ENCODE data around the gene THBD.
"Not testable (repeated sequence)": the region's sequence is repeated elsewhere in the genome, so short reads cannot be mapped to it uniquely, and the experiment has no call there.

Gene THBD

GRCh38 chr20:23035731-23036130 is 13.7 kb downstream of the THBD start:
- no peak for DNase-seq (ENCODE audit: low read depth in 3 of 3)

GRCh38 chr20:23034721-23035671 is 14.5 kb downstream of the THBD start, which contains the start of gene SSTR4:
SSTR4 (plus strand) TSS chr20:23035312; CDS start chr20:23035484, 172 bp downstream.
- no peak for DNase-seq (ENCODE audit: low read depth in 3 of 3)

GRCh38 chr20:23033918-23034317 is 15.6 kb downstream of the THBD start:
- DNase-seq (ENCODE audit: low read depth in 3 of 3) = no peak

- DNase-seq (ENCODE audit: low read depth in 3 of 3) = no peak
These were observed 16.8 kb downstream of the THBD start for GRCh38 chr20:23032750-23033078.

- DNase-seq (ENCODE audit: low read depth in 3 of 3) = no peak
These were observed 17.3 kb downstream of the THBD start for GRCh38 chr20:23032056-23032749.

GRCh38 chr20:23031346-23031745 is 18.1 kb downstream of the THBD start:
- DNase-seq (ENCODE audit: low read depth in 3 of 3) = no peak

- DNase-seq (ENCODE audit: low read depth in 3 of 3) = no peak
These were observed 20.1 kb downstream of the THBD start for GRCh38 chr20:23029324-23029723.

- DNase-seq (ENCODE audit: low read depth in 3 of 3) = no peak
These were observed 21.1 kb downstream of the THBD start for GRCh38 chr20:23028392-23028791.

- DNase-seq (ENCODE audit: low read depth in 3 of 3) = no peak
These were observed 21.8 kb downstream of the THBD start for GRCh38 chr20:23027721-23028120.

GRCh38 chr20:23025503-23025902 is 24.0 kb downstream of the THBD start:
- not testable (repeated sequence) for DNase-seq (ENCODE audit: low read depth in 3 of 3)

GRCh38 chr20:23024701-23025100 is 24.8 kb downstream of the THBD start:
- no peak for DNase-seq (ENCODE audit: low read depth in 3 of 3)

- no peak for DNase-seq (ENCODE audit: low read depth in 3 of 3)
These were observed 25.8 kb downstream of the THBD start for GRCh38 chr20:23023621-23024177.

- DNase-seq (ENCODE audit: low read depth in 3 of 3) = no peak
These were observed 26.6 kb downstream of the THBD start for GRCh38 chr20:23022849-23023248.

GRCh38 chr20:23021951-23022350 is 27.5 kb downstream of the THBD start:
- no peak for DNase-seq (ENCODE audit: low read depth in 3 of 3)

GRCh38 chr20:23021541-23021940 is 27.9 kb downstream of the THBD start:
- DNase-seq (ENCODE audit: low read depth in 3 of 3) = no peak

GRCh38 chr20:23020230-23021018 is 29.0 kb downstream of the THBD start:
- no peak for DNase-seq (ENCODE audit: low read depth in 3 of 3)

GRCh38 chr20:23019403-23019802 is 30.1 kb downstream of the THBD start:
- no peak for DNase-seq (ENCODE audit: low read depth in 3 of 3)

GRCh38 chr20:23018941-23019340 is 30.5 kb downstream of the THBD start:
- no peak for DNase-seq (ENCODE audit: low read depth in 3 of 3)

GRCh38 chr20:23018432-23018831 is 31.0 kb downstream of the THBD start:
- no peak for DNase-seq (ENCODE audit: low read depth in 3 of 3)

GRCh38 chr20:23017516-23017915 is 32.0 kb downstream of the THBD start:
- no peak for DNase-seq (ENCODE audit: low read depth in 3 of 3)

GRCh38 chr20:23013429-23013828 is 36.0 kb downstream of the THBD start:
- no peak for DNase-seq (ENCODE audit: low read depth in 3 of 3)
